GM18858 (cell line): ENCODE measurements around the gene BICD1.
"Not testable (repeated sequence)": the region's sequence is repeated elsewhere in the genome, so short reads cannot be mapped to it uniquely, and the experiment has no call there.

Source experiments
- ATAC-seq: cut with Tn5 transposase; IDR thresholded peaks from one replicate; pipeline ENCODE4 v1.9.1; 2021; ENCODE audit not compliant: unreplicated experiment

Gene BICD1

GRCh38 chr12:32274665-32275064 lies 168.0 kb downstream of the BICD1 start:
- no peak for ATAC-seq

DNA sequence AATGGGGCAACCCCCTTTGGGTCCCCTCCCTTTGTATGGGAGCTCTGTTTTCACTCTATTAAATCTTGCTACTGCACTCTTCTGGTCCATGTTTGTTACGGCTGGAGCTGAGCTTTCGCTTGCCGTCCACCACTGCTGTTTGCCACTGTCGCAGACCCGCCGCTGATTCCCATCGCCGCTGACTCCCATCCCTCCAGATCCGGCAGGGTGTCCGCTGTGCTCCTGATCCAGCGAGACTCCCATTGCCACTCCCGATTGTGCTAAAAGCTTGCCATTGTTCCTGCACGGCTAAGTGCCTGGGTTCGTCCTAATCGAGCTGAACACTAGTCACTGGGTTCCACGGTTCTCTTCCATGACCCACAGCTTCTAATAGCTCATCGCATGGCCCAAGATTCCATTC lies 168.9 kb downstream of the BICD1 start:
- not testable (repeated sequence) for ATAC-seq

DNA sequence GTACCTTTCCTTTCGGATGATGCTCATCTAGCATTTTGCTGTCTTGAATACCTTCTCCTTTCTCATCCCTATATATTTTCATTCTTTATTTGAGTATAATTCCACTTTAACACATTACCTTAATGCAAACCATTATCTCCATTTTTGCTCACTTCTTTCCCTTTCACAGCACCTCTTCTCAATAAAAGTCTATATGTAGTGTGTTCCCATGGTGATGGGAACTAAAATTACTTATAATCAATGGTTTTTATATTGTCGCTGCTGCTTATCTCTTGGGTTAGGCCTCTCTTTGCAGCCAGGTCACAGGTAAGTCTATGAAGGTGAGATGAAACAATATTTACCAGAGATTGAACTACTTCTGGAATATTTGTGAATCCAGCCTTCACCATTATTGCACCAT lies 171.1 kb downstream of the BICD1 start:
- ATAC-seq, result no peak

GRCh38 chr12:32281098-32281497 lies 174.5 kb downstream of the BICD1 start:
- no peak for ATAC-seq

DNA sequence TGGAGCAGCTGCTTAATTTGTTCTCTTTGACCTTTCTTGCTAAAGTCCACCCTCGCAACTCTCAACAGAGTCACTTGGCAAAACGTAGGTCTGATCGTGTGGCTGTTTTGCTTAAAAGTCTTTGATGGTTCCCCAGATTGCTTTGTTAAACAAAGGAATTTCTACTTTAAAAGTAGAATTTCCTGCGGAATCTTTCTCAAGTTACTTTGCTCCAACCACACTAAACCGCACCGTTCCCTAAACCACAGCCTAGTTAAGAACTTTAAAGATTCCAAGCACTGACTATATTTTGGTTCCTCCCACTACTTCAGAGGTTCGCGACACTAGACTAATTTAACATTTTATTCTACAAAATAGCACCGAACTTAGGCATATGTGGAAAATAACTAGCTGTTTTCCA lies 177.9 kb downstream of the BICD1 start:
- ATAC-seq, result no peak

- no peak for ATAC-seq
Measured at GRCh38 chr12:32285021-32285420, 178.4 kb downstream of the BICD1 start.

DNA sequence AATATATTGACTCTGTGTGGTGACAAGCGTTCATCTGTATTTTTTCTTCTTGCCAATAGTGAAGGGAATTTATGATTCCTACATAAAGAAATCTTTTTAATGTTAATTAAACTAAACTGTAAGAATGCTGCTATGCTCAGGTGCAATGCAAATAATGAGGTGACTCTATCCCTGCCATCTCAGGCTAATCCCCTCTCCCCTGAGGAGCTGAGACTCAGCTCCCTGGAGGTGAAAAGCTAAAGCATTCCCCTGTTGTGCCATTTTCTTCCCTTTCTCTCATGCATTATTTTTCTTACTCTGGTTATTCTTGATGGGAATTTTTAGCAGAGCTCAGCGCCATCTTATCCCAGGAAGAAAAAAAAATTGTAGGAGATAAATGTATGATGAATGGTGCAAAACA lies 178.8 kb downstream of the BICD1 start:
- no peak for ATAC-seq

GRCh38 chr12:32290411-32290810 lies 183.8 kb downstream of the BICD1 start:
- ATAC-seq, result no peak

DNA sequence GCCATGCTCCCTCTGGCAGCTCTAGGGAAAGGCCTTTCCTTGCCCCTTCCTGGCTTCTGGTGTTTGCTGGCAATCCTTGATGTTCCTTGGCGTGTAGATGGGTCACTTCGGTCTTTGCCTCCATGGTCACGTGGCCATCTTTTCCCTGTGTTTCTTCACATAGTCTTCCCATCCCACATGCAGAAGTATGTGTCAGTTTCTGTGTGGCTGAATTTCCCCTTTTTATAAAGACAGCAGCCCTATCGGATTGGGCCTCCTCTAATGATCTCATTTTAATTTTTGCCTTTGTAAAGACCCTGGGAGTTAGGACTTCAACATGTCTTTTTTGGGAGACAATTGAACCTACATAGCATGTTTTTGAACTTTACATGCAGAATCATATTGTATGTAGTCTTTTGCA lies 185.5 kb downstream of the BICD1 start:
- no peak for ATAC-seq

GRCh38 chr12:32293808-32294419 lies 187.3 kb downstream of the BICD1 start:
- no peak for ATAC-seq

DNA sequence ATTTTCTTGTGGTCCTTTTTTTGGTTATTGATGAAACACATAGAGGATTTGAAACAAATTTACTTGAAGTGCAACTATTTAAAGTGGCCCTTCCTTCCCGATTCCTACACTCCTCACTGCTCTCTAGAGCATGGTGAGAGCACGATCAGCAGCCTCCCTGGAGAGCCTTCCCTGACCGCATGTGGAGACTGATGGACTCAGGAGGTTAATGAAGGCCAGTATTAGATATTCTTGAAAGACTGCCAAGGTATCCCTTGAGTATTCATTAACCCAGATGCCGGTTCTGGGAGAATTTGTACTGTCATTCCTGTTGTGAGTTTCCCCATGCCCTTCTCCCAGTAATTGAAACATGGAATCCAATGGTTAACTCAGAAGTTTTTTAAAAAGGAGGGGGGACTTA lies 189.9 kb downstream of the BICD1 start:
- no peak for ATAC-seq

- no peak for ATAC-seq
Measured at GRCh38 chr12:32298917-32299316, 192.3 kb downstream of the BICD1 start.

GRCh38 chr12:32301216-32301615 lies 194.6 kb downstream of the BICD1 start:
- no peak for ATAC-seq

- peak; percentile 90 for ATAC-seq
Measured at GRCh38 chr12:32302218-32303173, 195.8 kb downstream of the BICD1 start.

DNA sequence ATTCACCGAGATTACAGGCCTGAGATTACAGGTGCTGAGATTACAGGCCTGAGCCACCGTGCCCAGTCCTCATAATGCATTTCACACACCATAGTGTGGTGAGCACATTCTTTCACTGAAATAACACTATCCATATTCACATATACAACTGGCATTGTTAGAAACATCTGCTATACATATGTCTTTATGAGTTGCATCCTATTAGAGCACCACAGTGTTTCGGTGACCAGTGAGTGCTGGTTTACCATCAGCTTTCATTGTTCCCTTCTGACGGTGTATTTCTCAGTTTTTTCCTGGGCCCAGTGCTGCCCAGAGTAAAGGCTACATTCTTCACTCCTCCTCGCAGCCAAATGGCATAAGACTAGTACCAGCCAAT lies 196.5 kb downstream of the BICD1 start:
- ATAC-seq, result no peak

- no peak for ATAC-seq
Measured at GRCh38 chr12:32305163-32305562, 198.5 kb downstream of the BICD1 start.

- no peak for ATAC-seq
Measured at GRCh38 chr12:32307326-32307725, 200.7 kb downstream of the BICD1 start.

DNA sequence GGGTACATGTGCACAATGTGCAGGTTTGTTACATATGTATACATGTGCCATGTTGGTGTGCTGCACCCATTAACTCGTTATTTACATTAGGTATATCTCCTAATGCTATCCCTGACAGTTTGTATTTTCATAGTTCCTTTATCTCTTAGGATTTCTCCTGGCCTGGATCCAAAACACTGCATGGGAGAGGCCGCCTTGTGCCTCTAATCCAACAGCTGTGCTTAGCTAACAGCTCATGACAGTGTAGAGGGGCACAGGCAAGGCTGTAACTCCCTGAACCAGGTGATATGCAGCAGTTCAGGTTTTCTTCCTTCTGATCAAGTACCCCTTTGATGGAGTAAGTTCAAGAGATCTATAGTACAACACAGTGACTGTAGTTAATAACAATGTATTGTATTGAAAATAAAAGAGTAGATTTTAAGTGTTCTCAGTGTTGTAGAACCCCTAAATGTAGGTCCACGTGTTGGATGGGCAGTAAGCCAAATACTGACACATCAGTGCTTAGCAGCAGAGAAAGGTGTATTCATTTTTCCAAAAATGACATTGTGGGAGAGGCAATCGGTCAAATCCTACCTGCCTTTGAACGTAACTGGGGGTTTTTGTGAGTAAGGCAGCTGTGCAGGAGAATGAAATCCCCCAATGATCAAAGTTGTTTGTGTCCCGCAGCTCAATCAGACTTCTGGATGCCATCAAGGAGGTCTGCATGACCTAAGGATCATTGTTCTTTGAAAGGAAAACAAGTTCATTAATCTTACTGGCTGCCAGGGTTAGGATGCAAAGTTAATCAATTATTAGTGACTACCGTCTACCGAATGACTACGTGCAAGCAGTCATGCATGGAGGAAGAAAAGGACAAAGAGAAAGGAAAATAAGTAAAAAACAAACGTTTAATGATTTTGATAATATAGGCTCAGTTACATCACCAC lies 203.4 kb downstream of the BICD1 start:
- ATAC-seq, result no peak

- ATAC-seq, result no peak
Measured at GRCh38 chr12:32312049-32312670, 205.5 kb downstream of the BICD1 start.

- no peak for ATAC-seq
Measured at GRCh38 chr12:32322354-32322753, 215.7 kb downstream of the BICD1 start.

GRCh38 chr12:32331133-32331532 lies 224.5 kb downstream of the BICD1 start:
- no peak for ATAC-seq
